ENCODE results near the gene IGF2. TPM values are rescaled to one million over a fixed set of nuclear protein-coding genes. Genes with fewer than 3 reads are reported as not detected.

The IGF2 gene
- total and polyA plus RNA-seq, 5 donors from 2014 or later, result 0.07 TPM; not detected in 4

DNA sequence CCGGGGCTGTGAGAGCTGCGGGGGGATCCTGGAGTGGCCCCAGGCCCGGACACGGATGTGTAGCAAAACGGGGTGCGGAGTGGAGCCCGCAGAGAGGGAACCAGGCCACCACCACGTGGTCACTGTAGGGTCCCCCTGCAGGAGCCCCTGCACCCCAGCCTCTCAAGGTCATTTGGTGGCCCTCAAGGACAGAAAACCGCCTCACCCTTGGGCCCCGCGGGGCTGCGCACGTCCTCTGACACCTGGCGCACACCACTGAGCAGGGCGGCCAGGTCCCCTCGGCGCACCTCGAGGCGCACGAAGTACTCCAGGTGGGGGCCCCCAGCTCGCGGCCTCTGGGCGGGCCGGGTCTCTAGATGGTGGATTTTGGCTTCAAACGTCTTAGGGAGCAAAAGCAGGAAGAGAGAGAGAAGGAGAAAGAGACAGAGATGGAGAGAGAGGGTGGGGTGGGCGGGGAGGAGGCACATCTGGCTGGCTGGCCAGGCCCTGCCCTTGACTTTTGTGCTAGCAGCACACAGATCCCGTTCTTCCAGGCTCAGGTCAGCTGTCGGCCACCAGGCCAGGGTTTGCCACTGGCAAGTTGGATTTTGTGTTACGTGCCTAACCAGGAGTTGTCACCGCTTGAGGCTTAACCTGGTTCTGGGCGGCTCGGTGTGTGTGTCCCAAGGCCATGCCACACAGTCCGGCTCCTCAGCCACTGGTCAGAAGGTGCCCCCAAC is 29.3 kb upstream of the IGF2 start:
- no peak overlapping the region for H3K4me3 ChIP-seq (ENCODE audit: low read depth, low read length)
- H3K4me3 Mint-ChIP-seq, result no peak overlapping the region
- DNase-seq (no peak), ATAC-seq (ENCODE audit: low read depth in 2 of 2) (no peak)
- no peaks in the 10 kb centered on the region for H3K36me3 Mint-ChIP-seq
- no peak overlapping the region for H3K27ac ChIP-seq (ENCODE audit: insufficient read depth, low read length, poor library complexity, severe bottlenecking)
- no peaks in the 10 kb centered on the region for H3K4me1 ChIP-seq (ENCODE audit: control insufficient read depth, insufficient read depth, low read length, poor library complexity, severe bottlenecking)
- no peaks in the 10 kb centered on the region for H3K4me1 Mint-ChIP-seq
- no peaks in the 10 kb centered on the region for H3K9me3 Mint-ChIP-seq
- H3K27me3 Mint-ChIP-seq, result no peaks in the 10 kb centered on the region
- H3K9me3 ChIP-seq (ENCODE audit: control insufficient read depth in 2 of 2, low read length in 2 of 2), result no peaks in the 10 kb centered on the region
- no peaks in the 10 kb centered on the region for H3K36me3 ChIP-seq (ENCODE audit: control insufficient read depth, insufficient read depth, low read length)
- H3K27ac Mint-ChIP-seq, result no peak overlapping the region
- no peaks in the 10 kb centered on the region for H3K27me3 ChIP-seq (ENCODE audit: control insufficient read depth, insufficient read depth, low read length)

DNA sequence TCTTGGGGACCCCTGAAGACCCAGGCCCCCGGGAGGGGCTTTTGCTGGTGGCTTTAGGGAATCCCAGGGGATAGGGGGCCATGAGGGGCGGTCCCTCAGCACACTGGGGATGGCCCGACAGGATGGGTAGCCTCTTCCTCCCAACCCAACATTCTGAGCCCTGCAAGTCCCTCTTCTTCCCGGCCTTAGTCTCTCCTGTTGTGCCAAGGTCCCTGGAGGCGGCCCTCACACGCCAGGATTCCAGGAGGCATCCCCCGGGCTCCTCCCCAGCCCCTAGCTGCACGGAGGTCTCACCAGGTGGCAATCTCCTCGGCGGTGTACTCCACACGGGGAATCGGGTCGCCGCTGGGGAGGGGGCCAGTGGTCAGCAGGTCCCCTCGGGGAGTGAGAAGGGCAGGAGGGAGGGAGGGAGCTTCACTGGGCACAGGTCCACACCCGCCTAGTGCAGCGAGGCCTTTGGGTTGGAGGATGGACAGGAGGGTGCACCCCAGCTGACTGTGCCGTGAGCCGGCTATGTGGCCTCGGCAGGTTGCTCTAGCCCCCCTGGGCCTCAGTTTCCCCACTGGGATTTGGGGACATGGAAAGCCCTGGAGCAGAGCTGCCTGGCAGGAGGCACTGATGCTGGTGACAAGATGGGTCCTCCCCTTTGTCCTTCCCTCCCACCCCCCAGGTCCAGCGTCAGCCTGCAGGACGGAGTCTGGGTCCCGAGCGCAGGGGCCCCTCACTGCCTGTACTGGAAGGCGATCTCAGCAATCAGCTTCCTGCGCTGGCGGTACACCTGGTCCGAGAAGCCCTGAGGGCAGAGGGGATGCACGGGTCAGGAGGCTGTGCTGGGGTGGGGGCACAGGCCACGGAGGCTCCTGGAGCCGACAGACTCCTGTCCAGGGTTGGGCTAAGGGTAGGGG is 28.2 kb upstream of the IGF2 start:
- H3K9me3 ChIP-seq (ENCODE audit: control insufficient read depth in 2 of 2, low read length in 2 of 2), result no peaks in the 10 kb centered on the region
- no peak overlapping the region for H3K27ac ChIP-seq (ENCODE audit: insufficient read depth, low read length, poor library complexity, severe bottlenecking)
- H3K4me3 ChIP-seq (ENCODE audit: low read depth, low read length), result no peak overlapping the region
- H3K36me3 ChIP-seq (ENCODE audit: control insufficient read depth, insufficient read depth, low read length), result no peaks in the 10 kb centered on the region
- H3K27me3 ChIP-seq (ENCODE audit: control insufficient read depth, insufficient read depth, low read length), result no peaks in the 10 kb centered on the region
- no peak overlapping the region for H3K27ac Mint-ChIP-seq
- no peaks in the 10 kb centered on the region for H3K4me1 Mint-ChIP-seq
- H3K27me3 Mint-ChIP-seq, result no peaks in the 10 kb centered on the region
- ATAC-seq (ENCODE audit: low read depth in 2 of 2), result no peak
- H3K4me1 ChIP-seq (ENCODE audit: control insufficient read depth, insufficient read depth, low read length, poor library complexity, severe bottlenecking), result no peaks in the 10 kb centered on the region
- no peaks in the 10 kb centered on the region for H3K9me3 Mint-ChIP-seq
- H3K4me3 Mint-ChIP-seq, result no peak overlapping the region
- no peak for DNase-seq
- no peaks in the 10 kb centered on the region for H3K36me3 Mint-ChIP-seq

DNA sequence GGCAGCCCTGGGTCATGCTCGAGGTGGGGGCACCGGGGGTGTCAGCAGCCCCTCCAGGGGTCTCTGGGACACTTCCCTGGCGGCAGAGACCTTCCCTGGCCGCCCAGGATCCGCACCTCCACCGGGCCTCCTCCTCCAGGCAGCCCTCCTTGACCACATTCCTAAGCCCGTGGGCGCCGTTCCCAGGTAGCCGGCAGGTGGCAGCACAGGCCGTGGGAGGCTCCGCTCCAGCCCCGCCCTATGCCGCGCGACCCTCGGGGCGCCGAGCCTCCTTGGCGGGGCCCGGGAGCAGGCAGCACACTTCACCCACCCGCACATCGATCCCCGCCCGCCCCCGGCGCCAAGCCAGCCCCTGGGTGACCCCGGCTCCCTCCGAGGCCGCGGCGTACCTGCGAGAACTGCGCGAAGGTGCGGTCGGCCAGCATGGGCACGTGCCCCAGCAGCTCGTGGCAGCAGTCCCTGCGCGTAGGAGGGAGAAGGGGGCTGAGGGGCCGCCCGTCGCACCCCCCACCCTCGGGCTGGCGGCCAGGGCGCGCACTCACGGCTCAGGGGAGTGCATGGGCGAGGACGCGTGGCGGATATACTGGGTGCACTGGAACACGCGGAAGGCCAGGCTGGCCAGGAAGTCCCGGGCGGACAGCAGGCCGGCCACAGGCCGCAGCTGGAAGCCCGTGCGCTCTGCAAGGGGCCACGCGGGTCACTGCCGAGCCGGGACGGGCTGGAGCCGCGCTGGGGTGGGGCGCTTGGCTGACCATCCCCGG is 27.1 kb upstream of the IGF2 start:
- Mint-ChIP-seq H3K27ac (no peak overlapping the region), H3K36me3 (no peaks in the 10 kb centered on the region), H3K4me1 (no peaks in the 10 kb centered on the region), H3K27me3 (no peaks in the 10 kb centered on the region), H3K9me3 (no peaks in the 10 kb centered on the region), H3K4me3 (no peak overlapping the region)
- no peaks in the 10 kb centered on the region for H3K36me3 ChIP-seq (ENCODE audit: control insufficient read depth, insufficient read depth, low read length)
- no peak overlapping the region for H3K27ac ChIP-seq (ENCODE audit: insufficient read depth, low read length, poor library complexity, severe bottlenecking)
- H3K4me1 ChIP-seq (ENCODE audit: control insufficient read depth, insufficient read depth, low read length, poor library complexity, severe bottlenecking), result no peaks in the 10 kb centered on the region
- H3K4me3 ChIP-seq (ENCODE audit: low read depth, low read length), result no peak overlapping the region
- H3K27me3 ChIP-seq (ENCODE audit: control insufficient read depth, insufficient read depth, low read length), result no peaks in the 10 kb centered on the region
- no peaks in the 10 kb centered on the region for H3K9me3 ChIP-seq (ENCODE audit: control insufficient read depth in 2 of 2, low read length in 2 of 2)
- DNase-seq (peak; percentile 12 to 29 (median 12)), ATAC-seq (ENCODE audit: low read depth in 2 of 2) (peak; percentile 32 to 36)

DNA sequence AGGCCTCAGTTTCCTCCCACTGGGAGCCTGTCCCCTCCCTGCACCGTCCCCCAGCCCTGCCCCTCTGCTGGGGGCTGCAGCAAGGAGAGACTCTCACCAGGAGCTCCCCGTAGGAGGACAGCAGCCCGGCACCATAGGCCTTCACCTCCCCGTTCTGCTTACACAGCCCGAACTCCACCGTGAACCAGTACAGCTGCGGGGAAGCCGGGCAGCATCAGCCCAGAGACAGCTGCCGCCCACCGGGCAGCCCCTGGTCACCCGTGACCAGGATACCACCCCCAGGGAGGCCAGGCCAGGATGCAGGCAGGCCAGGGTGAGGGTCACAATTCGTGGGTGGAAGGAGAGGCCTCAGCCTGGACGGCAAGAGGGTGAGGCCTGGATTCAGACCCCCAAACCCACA is 26.4 kb upstream of the IGF2 start:
- Histone ChIP-seq H3K4me3 (ENCODE audit: low read depth, low read length) (no peak overlapping the region), H3K36me3 (ENCODE audit: control insufficient read depth, insufficient read depth, low read length) (no peaks in the 10 kb centered on the region), H3K9me3 (ENCODE audit: control insufficient read depth in 2 of 2, low read length in 2 of 2) (no peaks in the 10 kb centered on the region), H3K27ac (ENCODE audit: insufficient read depth, low read length, poor library complexity, severe bottlenecking) (no peak overlapping the region), H3K4me1 (ENCODE audit: control insufficient read depth, insufficient read depth, low read length, poor library complexity, severe bottlenecking) (no peaks in the 10 kb centered on the region), H3K27me3 (ENCODE audit: control insufficient read depth, insufficient read depth, low read length) (no peaks in the 10 kb centered on the region)
- Mint-ChIP-seq H3K36me3 (no peaks in the 10 kb centered on the region), H3K4me1 (no peaks in the 10 kb centered on the region), H3K27ac (no peak overlapping the region), H3K27me3 (no peaks in the 10 kb centered on the region), H3K4me3 (no peak overlapping the region), H3K9me3 (no peaks in the 10 kb centered on the region)
- DNase-seq (no peak), ATAC-seq (ENCODE audit: low read depth in 2 of 2) (no peak)

DNA sequence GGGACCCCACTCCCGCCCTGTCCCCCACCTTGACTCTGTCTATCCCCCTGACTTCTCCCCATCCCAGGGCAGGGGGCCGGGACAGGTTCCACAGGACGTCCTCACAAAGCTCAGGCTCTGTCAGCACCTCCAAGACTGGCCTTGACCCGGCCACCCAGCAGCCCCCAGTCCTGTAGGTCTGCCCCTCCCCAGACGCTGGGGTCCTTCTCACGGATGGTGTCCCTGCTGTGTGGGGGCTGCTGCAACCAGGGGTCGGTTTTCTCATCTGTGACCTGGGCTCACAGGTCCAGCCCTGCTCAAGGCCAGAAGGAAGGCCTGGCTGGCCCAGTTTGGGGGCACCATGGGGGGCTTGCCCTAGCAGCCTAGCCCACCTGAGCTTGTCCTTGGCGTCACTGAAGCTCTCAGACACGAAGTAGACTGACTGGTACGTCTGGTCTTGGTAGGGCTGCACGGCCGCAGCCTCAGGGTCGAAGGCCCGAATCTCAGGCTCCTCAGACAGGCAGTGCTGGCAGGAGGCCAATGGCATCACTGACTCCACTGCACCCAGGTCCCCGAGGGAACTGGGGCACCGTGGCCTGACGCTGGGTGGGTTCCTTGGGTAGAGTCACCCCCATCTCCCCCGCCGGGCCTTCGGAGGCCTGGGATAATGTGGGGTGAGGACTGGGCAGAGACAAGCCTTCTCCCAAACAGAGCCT is 25.8 kb upstream of the IGF2 start:
- no peaks in the 10 kb centered on the region for H3K9me3 Mint-ChIP-seq

DNA sequence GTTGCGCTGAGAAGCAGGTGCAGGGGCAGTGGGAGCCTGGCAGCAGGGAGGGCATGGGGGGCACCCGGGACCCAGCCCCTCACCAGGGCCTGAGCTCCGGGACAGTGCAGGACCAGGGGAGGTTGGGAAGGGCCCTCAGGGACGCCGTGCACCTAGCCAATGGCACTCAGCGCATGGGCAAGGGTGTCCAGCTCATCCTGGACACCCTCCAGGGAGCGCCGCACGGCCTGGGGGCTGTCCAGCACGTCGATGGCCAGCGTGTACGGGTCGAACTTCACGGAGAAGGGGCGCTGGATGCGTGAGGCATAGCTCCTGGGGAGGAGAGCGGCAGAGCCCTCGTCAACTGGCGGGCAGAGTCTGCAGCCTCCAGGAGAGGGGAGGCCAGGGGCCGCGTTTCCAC is 24.9 kb upstream of the IGF2 start:
- no peak overlapping the region for H3K27ac ChIP-seq (ENCODE audit: insufficient read depth, low read length, poor library complexity, severe bottlenecking)
- Mint-ChIP-seq H3K27me3 (no peaks in the 10 kb centered on the region), H3K36me3 (no peaks in the 10 kb centered on the region), H3K27ac (no peak overlapping the region), H3K4me3 (no peak overlapping the region), H3K4me1 (no peaks in the 10 kb centered on the region), H3K9me3 (no peaks in the 10 kb centered on the region)
- no peaks in the 10 kb centered on the region for H3K4me1 ChIP-seq (ENCODE audit: control insufficient read depth, insufficient read depth, low read length, poor library complexity, severe bottlenecking)
- DNase-seq (no peak), ATAC-seq (ENCODE audit: low read depth in 2 of 2) (no peak)
- H3K36me3 ChIP-seq (ENCODE audit: control insufficient read depth, insufficient read depth, low read length), result no peaks in the 10 kb centered on the region
- no peak overlapping the region for H3K4me3 ChIP-seq (ENCODE audit: low read depth, low read length)
- no peaks in the 10 kb centered on the region for H3K9me3 ChIP-seq (ENCODE audit: control insufficient read depth in 2 of 2, low read length in 2 of 2)
- H3K27me3 ChIP-seq (ENCODE audit: control insufficient read depth, insufficient read depth, low read length), result no peaks in the 10 kb centered on the region

More for the DNA sequence above, 25.8 kb upstream of the IGF2 start:
- Histone ChIP-seq H3K4me3 (ENCODE audit: low read depth, low read length) (no peak overlapping the region), H3K9me3 (ENCODE audit: control insufficient read depth in 2 of 2, low read length in 2 of 2) (no peaks in the 10 kb centered on the region), H3K27ac (ENCODE audit: insufficient read depth, low read length, poor library complexity, severe bottlenecking) (no peak overlapping the region), H3K4me1 (ENCODE audit: control insufficient read depth, insufficient read depth, low read length, poor library complexity, severe bottlenecking) (no peaks in the 10 kb centered on the region), H3K36me3 (ENCODE audit: control insufficient read depth, insufficient read depth, low read length) (no peaks in the 10 kb centered on the region), H3K27me3 (ENCODE audit: control insufficient read depth, insufficient read depth, low read length) (no peaks in the 10 kb centered on the region)
- Mint-ChIP-seq H3K27me3 (no peaks in the 10 kb centered on the region), H3K4me3 (no peak overlapping the region), H3K4me1 (no peaks in the 10 kb centered on the region), H3K36me3 (no peaks in the 10 kb centered on the region), H3K27ac (no peak overlapping the region)
- DNase-seq, result no peak
- no peak for ATAC-seq (ENCODE audit: low read depth in 2 of 2)

DNA sequence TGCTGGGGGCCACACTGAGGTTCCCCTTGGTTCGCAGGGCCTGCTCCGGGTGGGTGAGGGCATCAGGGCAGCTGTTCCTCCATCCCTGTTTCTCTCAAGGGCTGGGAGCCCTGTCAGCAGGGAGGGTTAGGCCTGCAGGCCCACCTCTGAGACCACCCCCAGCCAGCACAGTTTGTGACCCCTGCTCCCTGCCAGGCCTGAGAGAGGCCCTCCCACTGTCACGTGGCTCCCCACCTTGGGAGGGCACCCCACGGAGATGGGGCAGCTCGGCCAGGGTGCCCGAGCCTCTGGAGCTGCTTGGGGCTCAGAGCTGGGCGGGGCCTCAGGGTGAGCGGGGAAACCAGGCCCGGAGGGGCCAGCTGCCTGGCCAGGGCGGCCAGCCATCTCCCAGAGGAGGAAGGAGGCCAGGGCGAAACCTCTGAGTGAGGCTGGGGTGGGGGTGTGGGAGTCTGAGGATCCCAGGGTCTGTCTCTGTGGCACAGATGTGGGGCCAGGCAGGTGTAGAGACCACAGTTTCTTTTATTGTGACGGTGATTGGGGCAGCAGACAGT is 24.3 kb upstream of the IGF2 start:
- H3K4me3 ChIP-seq (ENCODE audit: low read depth, low read length), result no peak overlapping the region
- H3K36me3 ChIP-seq (ENCODE audit: control insufficient read depth, insufficient read depth, low read length), result no peaks in the 10 kb centered on the region
- Mint-ChIP-seq H3K4me1 (no peaks in the 10 kb centered on the region), H3K27ac (no peak overlapping the region), H3K4me3 (no peak overlapping the region), H3K27me3 (no peaks in the 10 kb centered on the region), H3K9me3 (no peaks in the 10 kb centered on the region), H3K36me3 (no peaks in the 10 kb centered on the region)
- no peaks in the 10 kb centered on the region for H3K4me1 ChIP-seq (ENCODE audit: control insufficient read depth, insufficient read depth, low read length, poor library complexity, severe bottlenecking)
- no peak for DNase-seq
- H3K9me3 ChIP-seq (ENCODE audit: control insufficient read depth in 2 of 2, low read length in 2 of 2), result no peaks in the 10 kb centered on the region
- ATAC-seq (ENCODE audit: low read depth in 2 of 2), result no peak
- H3K27me3 ChIP-seq (ENCODE audit: control insufficient read depth, insufficient read depth, low read length), result no peaks in the 10 kb centered on the region
- H3K27ac ChIP-seq (ENCODE audit: insufficient read depth, low read length, poor library complexity, severe bottlenecking), result no peak overlapping the region
